H1 (cell line): Measurements from ENCODE around the gene HM13. TPM values are rescaled to one million over a fixed set of nuclear protein-coding genes. Genes with fewer than 3 reads are reported as not detected.

Experiments
- CTCF ChIA-PET: fragments of 300-600 bp; sonication (Branson Sonifier 250); formaldehyde crosslinking; loops from one replicate; lab custom pipeline; 2021; ENCODE audit not compliant: partially characterized antibody; lab: Charles Lee
- POLR2A ChIA-PET: fragments of 300-600 bp; sonication (Branson Sonifier 250); formaldehyde crosslinking; loops from one replicate; lab custom pipeline; 2021; ENCODE audit warnings: inconsistent platforms; ENCODE audit not compliant: partially characterized antibody; lab: Charles Lee
- DNase-seq, 2 experiments: peaks; one replicate each; pipeline versions ENCODE4 v3.0.0 to v3.0.0-alpha.2; 2010 to 2022; ENCODE audit warnings: low spot score in 2 of 2, low read depth in 1 of 2, mixed read lengths in 1 of 2
- FAIRE-seq: peaks from 2 replicates; lab custom pipeline; 2011; peaks lifted over from hg19 to GRCh38; lab: Jason Lieb, UNC
- H2AFZ ChIP-seq: 2 replicates; pipeline ENCODE4 v1.8.1; 2012; ENCODE audit warnings: low read length, inconsistent platforms
- H2AK5ac ChIP-seq: 2 replicates; pipeline ENCODE4 v1.6.1; 2013; ENCODE audit warnings: low read depth, low read length
- H2BK120ac ChIP-seq: replicated peaks from 2 replicates; pipeline ENCODE3; 2013; ENCODE audit warnings: low read depth, low read length, inconsistent platforms
- H2BK12ac ChIP-seq: 2 replicates; pipeline ENCODE4 v1.6.1; 2013; ENCODE audit warnings: low read depth, low read length
- H2BK15ac ChIP-seq: 2 replicates; pipeline ENCODE4 v1.6.1; 2013; ENCODE audit warnings: low read length
- H2BK20ac ChIP-seq: 2 replicates; pipeline ENCODE4 v1.6.1; 2013; ENCODE audit warnings: low read length
- H2BK5ac ChIP-seq: 2 replicates; pipeline ENCODE4 v1.6.1; 2013; ENCODE audit warnings: low read depth, low read length
- H3K14ac ChIP-seq: 2 replicates; pipeline ENCODE4 v1.6.1; 2013; ENCODE audit warnings: inconsistent platforms; ENCODE audit not compliant: insufficient read length
- H3K18ac ChIP-seq: 2 replicates; pipeline ENCODE4 v1.6.1; 2013; ENCODE audit warnings: low read length; ENCODE audit errors: extremely low read depth
- H3K23ac ChIP-seq: 2 replicates; pipeline ENCODE4 v1.6.1; 2013; ENCODE audit warnings: inconsistent platforms; ENCODE audit not compliant: insufficient read length
- H3K23me2 ChIP-seq: 2 replicates; pipeline ENCODE4 v1.6.1; 2013; ENCODE audit warnings: low read depth, low read length
- H3K27ac ChIP-seq: 2 replicates; pipeline ENCODE4 v1.6.1; 2011; ENCODE audit warnings: low read depth, low read length, inconsistent platforms
- H3K27me3 ChIP-seq, 4 experiments: replicated peaks in 1 of 4; 1 replicate in 1 of 4; 2 replicates in 3 of 4; pipeline versions ENCODE4 v1.6.1 to v1.8.1; 2011 to 2013; ENCODE audit warnings: low read length in 3 of 4, mild to moderate bottlenecking in 3 of 4, inconsistent platforms in 2 of 4, mixed read lengths in 2 of 4, moderate library complexity in 1 of 4; ENCODE audit not compliant: control insufficient read depth in 3 of 4, insufficient read depth in 3 of 4; ENCODE audit errors: extremely low read depth in 1 of 4
- H3K36me3 ChIP-seq, 4 experiments: 2 replicates each; pipeline versions ENCODE4 v1.6.1 to v1.8.1; 2011 to 2013; ENCODE audit warnings: mild to moderate bottlenecking in 4 of 4, low read length in 3 of 4, moderate library complexity in 2 of 4, control low read depth in 1 of 4, inconsistent platforms in 1 of 4; ENCODE audit not compliant: insufficient read depth in 4 of 4, control insufficient read depth in 2 of 4
- H3K4ac ChIP-seq: replicated peaks from 2 replicates; pipeline ENCODE3; 2013; ENCODE audit warnings: low read length, low read depth, mixed read lengths, inconsistent platforms; ENCODE audit not compliant: insufficient read length
- H3K4me1 ChIP-seq, 4 experiments: replicated peaks in 1 of 4; 1 replicate in 1 of 4; 2 replicates in 3 of 4; pipeline versions ENCODE4 v1.6.1 to v1.8.1; 2011 to 2013; ENCODE audit warnings: low read length in 3 of 4, inconsistent platforms in 2 of 4, mixed read lengths in 1 of 4; ENCODE audit not compliant: insufficient read depth in 4 of 4, control insufficient read depth in 3 of 4
- H3K4me2 ChIP-seq, 2 experiments: 2 replicates each; pipeline versions ENCODE4 v1.6.1 to v1.8.1; 2011 to 2013; ENCODE audit warnings: low read depth in 2 of 2, low read length in 2 of 2, control low read depth in 1 of 2, inconsistent platforms in 1 of 2, mild to moderate bottlenecking in 1 of 2; ENCODE audit not compliant: insufficient read depth in 1 of 2
- H3K4me3 ChIP-seq, 4 experiments: fragments of 200-600, 300-600 bp in 1 of 4; sonication (generic), shearing (Covaris generic), sonication (Bioruptor Twin) in 1 of 4; 2 replicates each; pipeline versions ENCODE4 v1.5.1 to v1.8.1; 2011 to 2016; ENCODE audit warnings: low read length in 4 of 4, low read depth in 3 of 4, control low read depth in 2 of 4, inconsistent platforms in 2 of 4, mild to moderate bottlenecking in 2 of 4, mixed read lengths in 1 of 4, moderate library complexity in 1 of 4; ENCODE audit not compliant: insufficient read depth in 2 of 4; ENCODE audit errors: extremely low read depth in 1 of 4
- H3K56ac ChIP-seq: replicated peaks from 2 replicates; pipeline ENCODE3; 2013; ENCODE audit warnings: low read depth, mild to moderate bottlenecking, mixed read lengths, low read length, inconsistent platforms; ENCODE audit not compliant: insufficient read length
- H3K79me1 ChIP-seq: 2 replicates; pipeline ENCODE4 v1.6.1; 2013; ENCODE audit warnings: low read depth, low read length, control low read depth
- H3K79me2 ChIP-seq, 2 experiments: 2 replicates each; pipeline versions ENCODE4 v1.6.1 to v1.8.1; 2012 to 2013; ENCODE audit warnings: low read length in 2 of 2, mild to moderate bottlenecking in 2 of 2, inconsistent platforms in 1 of 2; ENCODE audit not compliant: insufficient read depth in 2 of 2, control insufficient read depth in 1 of 2
- H3K9ac ChIP-seq, 4 experiments: replicated peaks in 1 of 4; 1 replicate in 1 of 4; 2 replicates in 3 of 4; pipeline versions ENCODE4 v1.6.1 to v1.8.1; 2011 to 2013; ENCODE audit warnings: low read depth in 3 of 4, low read length in 3 of 4, control low read depth in 2 of 4, mild to moderate bottlenecking in 2 of 4, moderate library complexity in 2 of 4, inconsistent platforms in 1 of 4; ENCODE audit errors: extremely low read depth in 1 of 4
- H3K9me3 ChIP-seq, 2 experiments: 2 replicates each; pipeline versions ENCODE4 v1.6.1 to v1.8.1; 2012 to 2013; ENCODE audit warnings: mild to moderate bottlenecking in 2 of 2, moderate library complexity in 2 of 2, control low read depth in 1 of 2, inconsistent platforms in 1 of 2, low read depth in 1 of 2, low read length in 1 of 2, mixed read lengths in 1 of 2; ENCODE audit not compliant: insufficient read depth in 2 of 2
- H4K20me1 ChIP-seq, 2 experiments: replicated peaks in 1 of 2; 2 replicates each; pipeline versions ENCODE3 to v1.8.1; 2011 to 2013; ENCODE audit warnings: inconsistent platforms in 2 of 2, low read length in 2 of 2, mild to moderate bottlenecking in 1 of 2; ENCODE audit not compliant: insufficient read depth in 2 of 2, control insufficient read depth in 1 of 2
- H4K5ac ChIP-seq: 2 replicates; pipeline ENCODE4 v1.6.1; 2013; ENCODE audit warnings: low read length, low read depth, mixed read lengths, inconsistent platforms; ENCODE audit not compliant: insufficient read length
- H4K8ac ChIP-seq: 2 replicates; pipeline ENCODE4 v1.8.0; 2013; ENCODE audit warnings: mild to moderate bottlenecking, moderate library complexity, low read length, inconsistent platforms; ENCODE audit not compliant: insufficient read depth; ENCODE audit errors: extremely low read depth
- H4K91ac ChIP-seq: replicated peaks from 2 replicates; pipeline ENCODE3; 2013; ENCODE audit warnings: low read length, mixed read lengths, inconsistent platforms; ENCODE audit not compliant: insufficient read length
- POLR2A ChIP-seq, 2 experiments: IDR thresholded peaks; 1 replicate in 1 of 2; 2 replicates in 1 of 2; pipeline ENCODE4 v1.6.1; 2011; ENCODE audit warnings: low read depth in 2 of 2, low read length in 2 of 2, mild to moderate bottlenecking in 2 of 2; ENCODE audit errors: control extremely low read depth in 1 of 2
- RFX5 ChIP-seq: IDR thresholded peaks from 2 replicates; pipeline ENCODE4 v1.6.1; 2011; ENCODE audit warnings: low read depth, low read length, improper control_type of control experiment, borderline replicate concordance
- WGBS, 2 experiments: shearing (Covaris generic) in 1 of 2; methylation state at CpG; one replicate each; pipeline versions ENCODE4 v1.1.6 to v1.1.7; 2013 to 2015; ENCODE audit warnings: low lambda C conversion rate in 2 of 2, mixed read lengths in 2 of 2, inconsistent platforms in 1 of 2, low coverage in 1 of 2, missing lambda C conversion rate in 1 of 2; ENCODE audit not compliant: insufficient replicate concordance in 2 of 2, insufficient coverage in 1 of 2, insufficient read length in 1 of 2; ENCODE audit errors: extremely low coverage in 1 of 2, missing lambda C conversion rate in 1 of 2; 5-methylcytosine and 5-hydroxymethylcytosine counted together
- polyA plus RNA-seq, 7 experiments: library from polyadenylated mRNA; depleted of rRNA in 3 of 7; stranded (reverse) in 5 of 7; unstranded in 2 of 7; fragments of >200 nt in 5 of 7; fragments of 200-250 nt in 2 of 7; gene quantifications; 1 replicate in 5 of 7; 2 replicates in 1 of 7; 4 replicates in 1 of 7; pipeline versions ENCODE4 v1.2.1 to v1.2.3, GENCODE V29; 2011 to 2013; ENCODE audit warnings: missing spikeins in 2 of 7, mixed read lengths in 2 of 7
- total RNA-seq: library from RNA; stranded (reverse); fragmentation: NEBNext Ultra II Directional; extraction: Animal tissue kit (Norgen Biotek cat#: 25700); gene quantifications from 2 replicates; pipeline ENCODE4 v1.2.1, GENCODE V29; 2021

The HM13 gene
- total and polyA plus RNA-seq, 2 of the 8 experiments (the other 6 are each of a cell fraction or from before 2014, with no cell fraction given) = 118 to 183 TPM

DNA sequence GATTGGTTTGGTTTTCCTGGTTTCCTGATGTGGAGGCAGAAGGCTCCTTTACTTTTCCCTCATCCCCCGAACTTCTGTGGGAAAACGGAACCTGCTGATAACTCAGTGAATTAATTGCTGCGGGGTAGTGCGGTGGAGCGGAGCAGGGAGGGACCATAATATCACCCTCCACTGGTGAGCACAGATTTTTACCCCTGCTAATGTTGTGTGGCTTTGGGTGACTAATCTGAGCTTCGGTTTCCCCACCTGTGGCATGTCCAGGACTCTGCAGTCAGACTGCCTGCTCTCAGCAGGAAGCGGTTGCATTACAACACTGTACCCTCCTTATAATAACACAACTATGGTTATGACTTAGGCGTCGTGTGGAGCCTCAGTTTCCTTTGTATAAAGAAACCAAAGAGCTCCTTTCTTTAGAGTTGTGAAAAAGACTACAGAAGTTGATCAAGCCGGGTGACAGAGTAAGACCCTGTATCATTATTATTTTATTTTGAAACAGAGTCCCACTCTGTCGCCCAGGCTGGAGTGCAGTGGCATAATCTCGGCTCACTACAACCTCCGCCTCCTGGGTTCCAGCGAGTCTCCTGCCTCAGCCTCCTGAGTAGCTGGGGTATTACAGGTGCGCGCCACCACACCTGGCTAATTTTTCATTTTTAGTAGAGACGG, 88.7 kb downstream of the HM13 start:
- H3K4me3 ChIP-seq = no peak overlapping the region
- peaks cover 0 to 9% of the 10 kb centered on the region in 2 experiments for H4K20me1 ChIP-seq
- TF ChIP-seq RFX5 (no peak), POLR2A (IDR thresholded peaks at IDR 0.05; ENCODE audit: control extremely low read depth in 1 of 2, low read depth in 2 of 2, low read length in 2 of 2) (peak in 1 of 2 experiments; percentile 23; a peak in 1 of 3 replicates)
- ChIA-PET CTCF (interaction anchor here (1.3 to 32.8 kb wide), 5 partner anchors 8 to 37 kb away, joined by 4 to 1559 read pairs (median 7); no protein-coding TSS in a partner anchor), POLR2A (interaction anchor here (7.2 to 26.1 kb wide), 2 partner anchors 15 to 34 kb away, joined by 281 to 1033 read pairs; no protein-coding TSS in a partner anchor)
- no peak overlapping the region for H4K8ac ChIP-seq
- H3K27ac ChIP-seq = no peak overlapping the region
- H2AK5ac ChIP-seq = peak overlapping the region; percentile 97; the same call in 1 of the 2 replicates
- no peaks in the 10 kb centered on the region for H3K79me1 ChIP-seq
- peaks cover 8 to 20% of the 10 kb centered on the region in 2 experiments; a peak in 3 of 4 replicates for H3K79me2 ChIP-seq
- peak overlapping the region; percentile 95; the same call in 1 of the 2 replicates for H2BK12ac ChIP-seq
- H3K36me3 ChIP-seq = peaks cover 0 to 11% (median 0%) of the 10 kb centered on the region in 4 experiments; a peak in 1 of 8 replicates
- no peak overlapping the region for H3K23ac ChIP-seq
- WGBS, 2 experiments = 86% methylated on average over 17 of the region's 17 CpGs; no CpG with 5 or more reads in 1 of the 2 experiments
- DNase-seq (no peak), FAIRE-seq (no peak)
- peak overlapping the region; percentile 8 for H2BK120ac ChIP-seq
- no peak overlapping the region for H3K56ac ChIP-seq
- no peak overlapping the region for H3K14ac ChIP-seq
- peak overlapping the region; percentile 24 for H3K4ac ChIP-seq
- no peak overlapping the region; a peak in 1 of 4 replicates for H3K4me2 ChIP-seq
- H2BK15ac ChIP-seq = 0 out of 2 replicates have a peak overlapping the region, but pooled peaks have one; percentile 23
- peak overlapping the region; percentile 20 for H4K5ac ChIP-seq
- H2AFZ ChIP-seq = no peak overlapping the region
- 0 out of 2 replicates have a peak overlapping the region, but pooled peaks have one; percentile 86 for H2BK20ac ChIP-seq
- H3K9me3 ChIP-seq = no peaks in the 10 kb centered on the region
- no peak overlapping the region for H2BK5ac ChIP-seq
- H3K9ac ChIP-seq = 0 out of 7 replicates have a peak overlapping the region, but pooled peaks of 1 of the 4 experiments have one; percentile 0
- H3K4me1 ChIP-seq = peaks cover 12 to 24% (median 19%) of the 10 kb centered on the region in 4 experiments
- H3K18ac ChIP-seq = peak overlapping the region; percentile 10; the same call in 1 of the 2 replicates
- peaks cover 10% of the 10 kb centered on the region for H3K23me2 ChIP-seq
- peaks cover 0 to 4% (median 0%) of the 10 kb centered on the region in 4 experiments; a peak in 2 of 7 replicates for H3K27me3 ChIP-seq
- peak overlapping the region; percentile 72 for H4K91ac ChIP-seq
